Measurements from ENCODE around the gene CTBP2. TPM values are rescaled to one million over a fixed set of nuclear protein-coding genes. Genes with fewer than 3 reads are reported as not detected.

The CTBP2 gene
- total RNA-seq, 1 experiment from 2014 or later, result 77.8 TPM

GRCh38 chr10:125017547-125018298 lies 142.6 kb downstream of the CTBP2 start:
- H3K27ac ChIP-seq (ENCODE audit: low read depth, low read length, poor library complexity, severe bottlenecking), result no peak overlapping the region
- no peak for TF ChIP-seq EZH2 (IDR thresholded peaks at IDR 0.05; ENCODE audit: borderline replicate concordance, low read depth, low read length, poor library complexity, severe bottlenecking)
- no peak for TF ChIP-seq CTCF (conservative IDR thresholded peaks at IDR 0.05; ENCODE audit: low read depth, low read length)
- no peak overlapping the region for H3K4me3 ChIP-seq (ENCODE audit: low read depth, low read length, poor library complexity, severe bottlenecking)
- no peaks in the 10 kb centered on the region for H3K9me3 ChIP-seq (ENCODE audit: low read depth, low read length, poor library complexity, severe bottlenecking)
- H3K36me3 ChIP-seq (ENCODE audit: insufficient read depth, low read length, poor library complexity, severe bottlenecking), result no peaks in the 10 kb centered on the region
- no peak for DNase-seq (ENCODE audit: low spot score)
- H3K27me3 ChIP-seq (replicated peaks; ENCODE audit: insufficient read depth, low read depth, low read length, poor library complexity), result no peaks in the 10 kb centered on the region
- BruUV-seq (replicated peaks), result no TSS peak
- ChIA-PET CTCF (no interaction called here), POLR2A (ENCODE audit: low non-redundant PET) (no interaction called here)
- intact Hi-C loops (cut with micrococcal nuclease; ENCODE audit: unreplicated experiment), result no loop called here
- H3K4me1 ChIP-seq (ENCODE audit: insufficient read depth, low read length, poor library complexity, severe bottlenecking), result peaks cover 28% of the 10 kb centered on the region

- ChIA-PET POLR2A (ENCODE audit: low non-redundant PET) (no interaction called here), CTCF (no interaction called here)
- DNase-seq (ENCODE audit: low spot score), result no peak
- Histone ChIP-seq H3K4me1 (ENCODE audit: insufficient read depth, low read length, poor library complexity, severe bottlenecking) (peaks cover 26% of the 10 kb centered on the region), H3K9me3 (ENCODE audit: low read depth, low read length, poor library complexity, severe bottlenecking) (no peaks in the 10 kb centered on the region), H3K4me3 (ENCODE audit: low read depth, low read length, poor library complexity, severe bottlenecking) (no peak overlapping the region), H3K36me3 (ENCODE audit: insufficient read depth, low read length, poor library complexity, severe bottlenecking) (no peaks in the 10 kb centered on the region), H3K27me3 (replicated peaks; ENCODE audit: insufficient read depth, low read depth, low read length, poor library complexity) (no peaks in the 10 kb centered on the region), H3K27ac (ENCODE audit: low read depth, low read length, poor library complexity, severe bottlenecking) (peak overlapping the region; percentile 22)
- TF ChIP-seq CTCF (conservative IDR thresholded peaks at IDR 0.05; ENCODE audit: low read depth, low read length), result no peak
- no peak for TF ChIP-seq EZH2 (IDR thresholded peaks at IDR 0.05; ENCODE audit: borderline replicate concordance, low read depth, low read length, poor library complexity, severe bottlenecking)
- intact Hi-C loops (cut with micrococcal nuclease; ENCODE audit: unreplicated experiment), result no loop called here
- BruUV-seq (replicated peaks), result no TSS peak
Observed at GRCh38 chr10:125016611-125017202, 143.7 kb downstream of the CTBP2 start.

GRCh38 chr10:125016123-125016522 lies 144.2 kb downstream of the CTBP2 start:
- TF ChIP-seq CTCF (conservative IDR thresholded peaks at IDR 0.05; ENCODE audit: low read depth, low read length), result no peak
- TF ChIP-seq EZH2 (IDR thresholded peaks at IDR 0.05; ENCODE audit: borderline replicate concordance, low read depth, low read length, poor library complexity, severe bottlenecking), result no peak
- ChIA-PET POLR2A (ENCODE audit: low non-redundant PET) (no interaction called here), CTCF (no interaction called here)
- intact Hi-C loops (cut with micrococcal nuclease; ENCODE audit: unreplicated experiment), result no loop called here
- Histone ChIP-seq H3K27me3 (replicated peaks; ENCODE audit: insufficient read depth, low read depth, low read length, poor library complexity) (no peaks in the 10 kb centered on the region), H3K9me3 (ENCODE audit: low read depth, low read length, poor library complexity, severe bottlenecking) (no peaks in the 10 kb centered on the region), H3K36me3 (ENCODE audit: insufficient read depth, low read length, poor library complexity, severe bottlenecking) (no peaks in the 10 kb centered on the region), H3K4me3 (ENCODE audit: low read depth, low read length, poor library complexity, severe bottlenecking) (no peak overlapping the region), H3K4me1 (ENCODE audit: insufficient read depth, low read length, poor library complexity, severe bottlenecking) (peaks cover 26% of the 10 kb centered on the region), H3K27ac (ENCODE audit: low read depth, low read length, poor library complexity, severe bottlenecking) (no peak overlapping the region)
- BruUV-seq (replicated peaks), result no TSS peak
- DNase-seq (ENCODE audit: low spot score), result no peak
